Lower lobe of right lung (tissue), 2 donors: ENCODE measurements around the gene FAAH2. TPM values are rescaled to one million over a fixed set of nuclear protein-coding genes. Genes with fewer than 3 reads are reported as not detected.

Source experiments
- ATAC-seq, 2 donors: fragments of 200-7000 bp; cut with Tn5 transposase; one replicate each; pipeline ENCODE4 v1.9.1; 2020 to 2022; ENCODE audit warnings: mild to moderate bottlenecking in 2 of 2, moderate library complexity in 2 of 2
- DNase-seq: peaks from one replicate; pipeline ENCODE4 v3.0.0-alpha.2; 2020
- H3K27ac ChIP-seq: fragments of 200-600 bp; one replicate; pipeline ENCODE4 v1.8.0; 2022
- H3K27me3 ChIP-seq: fragments of 200-600 bp; one replicate; pipeline ENCODE4 v1.8.0; 2022; ENCODE audit warnings: low read depth
- H3K36me3 ChIP-seq: fragments of 200-600 bp; one replicate; pipeline ENCODE4 v1.8.0; 2022; ENCODE audit warnings: mild to moderate bottlenecking
- H3K4me1 ChIP-seq: fragments of 200-600 bp; one replicate; pipeline ENCODE4 v1.8.0; 2022
- H3K4me3 ChIP-seq: fragments of 200-600 bp; one replicate; pipeline ENCODE4 v1.8.0; 2022; ENCODE audit warnings: mild to moderate bottlenecking
- H3K9me3 ChIP-seq: fragments of 200-600 bp; one replicate; pipeline ENCODE4 v1.8.0; 2022
- CTCF ChIP-seq: fragments of 200-600 bp; IDR thresholded peaks from one replicate; pipeline ENCODE4 v1.8.0; 2022; ENCODE audit warnings: antibody characterized with exemption, mild to moderate bottlenecking
- intact Hi-C: fragments of 100-400 bp; cut with DNase I; formaldehyde crosslinking; loops from one replicate; pipeline ENCODE4 v1.11.0; 2022
- total RNA-seq: library from RNA; stranded (reverse); fragmentation: NEBNext Ultra II Directional; extraction: Animal tissue kit (Norgen Biotek cat#: 25700); gene quantifications from one replicate; pipeline ENCODE4 v1.2.1, GENCODE V29; 2021
- donor health status: DM: no; HTN: yes; CAD: no; lungs with severe emphysema.

Gene FAAH2
- total RNA-seq, 1 donor from 2014 or later = 6.1 TPM

- H3K4me1 ChIP-seq = no peaks in the 10 kb centered on the region
- no peak for DNase-seq
- no peak for ATAC-seq
- H3K27ac ChIP-seq = no peak overlapping the region
- intact Hi-C loops = no loop called here
- H3K4me3 ChIP-seq = no peak overlapping the region
- no peaks in the 10 kb centered on the region for H3K9me3 ChIP-seq
- H3K36me3 ChIP-seq = no peaks in the 10 kb centered on the region
- no peak for TF ChIP-seq CTCF
- H3K27me3 ChIP-seq = no peaks in the 10 kb centered on the region
These were observed 195.0 kb downstream of the FAAH2 start for GRCh38 chrX:57481514-57481913.

- H3K9me3 ChIP-seq = no peaks in the 10 kb centered on the region
- ATAC-seq (no peak), DNase-seq (no peak)
- intact Hi-C loops = no loop called here
- H3K27me3 ChIP-seq = no peaks in the 10 kb centered on the region
- no peaks in the 10 kb centered on the region for H3K4me1 ChIP-seq
- no peak overlapping the region for H3K27ac ChIP-seq
- no peak overlapping the region for H3K4me3 ChIP-seq
- TF ChIP-seq CTCF = no peak
- H3K36me3 ChIP-seq = no peaks in the 10 kb centered on the region
These were observed 230.0 kb downstream of the FAAH2 start for GRCh38 chrX:57516491-57516890.

GRCh38 chrX:57519578-57520118 lies 233.1 kb downstream of the FAAH2 start:
- H3K27ac ChIP-seq = no peak overlapping the region
- no peaks in the 10 kb centered on the region for H3K36me3 ChIP-seq
- no peaks in the 10 kb centered on the region for H3K9me3 ChIP-seq
- H3K4me3 ChIP-seq = no peak overlapping the region
- ATAC-seq = no peak
- no peaks in the 10 kb centered on the region for H3K27me3 ChIP-seq
- TF ChIP-seq CTCF = no peak
- no peaks in the 10 kb centered on the region for H3K4me1 ChIP-seq
- intact Hi-C loops = no loop called here
- DNase-seq = no peak

GRCh38 chrX:57528670-57529255 lies 242.3 kb downstream of the FAAH2 start:
- no peaks in the 10 kb centered on the region for H3K9me3 ChIP-seq
- H3K4me1 ChIP-seq = no peaks in the 10 kb centered on the region
- H3K4me3 ChIP-seq = no peak overlapping the region
- no peak for DNase-seq
- H3K27ac ChIP-seq = no peak overlapping the region
- H3K27me3 ChIP-seq = no peaks in the 10 kb centered on the region
- ATAC-seq = no peak
- intact Hi-C loops = no loop called here
- peak; percentile 26 for TF ChIP-seq CTCF
- H3K36me3 ChIP-seq = no peaks in the 10 kb centered on the region

Other genes starting within 250 kb of the FAAH2 start
- 9.8 TPM for gene SPIN2B, start 165.2 kb upstream of the FAAH2 start, total RNA-seq
- gene SPIN2A, start 149.3 kb upstream of the FAAH2 start, total RNA-seq = 0.74 TPM